Thoracic aorta (tissue), 2 donors: ENCODE data around the gene EEFSEC. TPM values are rescaled to one million over a fixed set of nuclear protein-coding genes. Genes with fewer than 3 reads are reported as not detected.

Experiments
- ATAC-seq: fragments of 150-250 bp; one replicate; pipeline ENCODE4 v1.8.0; 2017; ENCODE audit warnings: low read depth; ENCODE audit not compliant: insufficient number of reproducible peaks, low FRiP score
- DNase-seq: peaks from one replicate; pipeline ENCODE4 v3.0.0-alpha.2; 2020; ENCODE audit warnings: low spot score
- H3K27ac ChIP-seq, 2 donors: fragments of 200-600 bp; sonication (generic); 1 replicate in 1 of 2; 2 replicates in 1 of 2; pipeline ENCODE4 v1.5.1; 2016; ENCODE audit warnings: mild to moderate bottlenecking in 2 of 2, moderate library complexity in 2 of 2
- H3K27me3 ChIP-seq: fragments of 200-600 bp; sonication (generic); replicated peaks from 2 replicates; pipeline ENCODE4 v1.6.0; 2016; ENCODE audit warnings: mild to moderate bottlenecking; ENCODE audit not compliant: insufficient read depth
- H3K36me3 ChIP-seq: fragments of 200-600 bp; sonication (generic); one replicate; pipeline ENCODE4 v1.5.1; 2016
- H3K4me1 ChIP-seq, 2 donors: fragments of 200-600 bp; sonication (generic); 1 replicate in 1 of 2; 2 replicates in 1 of 2; pipeline versions ENCODE4 v1.5.1 to v1.6.0; 2016; ENCODE audit warnings: low read depth in 2 of 2, mild to moderate bottlenecking in 1 of 2; ENCODE audit not compliant: control insufficient read depth in 1 of 2
- H3K4me3 ChIP-seq: fragments of 200-600 bp; sonication (generic); 2 replicates; pipeline ENCODE4 v1.5.1; 2016; ENCODE audit warnings: mild to moderate bottlenecking
- H3K9me3 ChIP-seq: fragments of 200-600 bp; sonication (generic); 2 replicates; pipeline ENCODE4 v1.5.1; 2016
- total RNA-seq, 2 donors: library from RNA; depleted of rRNA; stranded (reverse); fragments of >200 nt; gene quantifications; one replicate each; pipeline versions ENCODE4 v1.1.0 to v1.2.3, GENCODE V29; 2016
- TF ChIP-seq, protein P1 (sequence below): fragments of 200-600 bp; sonication (generic); IDR thresholded peaks from one replicate; pipeline ENCODE4 v1.5.1; 2019; ENCODE audit warnings: antibody characterized with exemption

EEFSEC gene
- total RNA-seq, 2 donors from 2014 or later = 16.1 to 17.5 TPM

- Histone ChIP-seq H3K36me3 (no peaks in the 10 kb centered on the region), H3K27ac (no peak overlapping the region), H3K4me1 (peaks cover 0 to 3% of the 10 kb centered on the region in 2 donors), H3K4me3 (no peak overlapping the region), H3K9me3 (no peaks in the 10 kb centered on the region), H3K27me3 (no peaks in the 10 kb centered on the region)
- DNase-seq = no peak
- ATAC-seq = no peak
- TF ChIP-seq, protein P1, sequence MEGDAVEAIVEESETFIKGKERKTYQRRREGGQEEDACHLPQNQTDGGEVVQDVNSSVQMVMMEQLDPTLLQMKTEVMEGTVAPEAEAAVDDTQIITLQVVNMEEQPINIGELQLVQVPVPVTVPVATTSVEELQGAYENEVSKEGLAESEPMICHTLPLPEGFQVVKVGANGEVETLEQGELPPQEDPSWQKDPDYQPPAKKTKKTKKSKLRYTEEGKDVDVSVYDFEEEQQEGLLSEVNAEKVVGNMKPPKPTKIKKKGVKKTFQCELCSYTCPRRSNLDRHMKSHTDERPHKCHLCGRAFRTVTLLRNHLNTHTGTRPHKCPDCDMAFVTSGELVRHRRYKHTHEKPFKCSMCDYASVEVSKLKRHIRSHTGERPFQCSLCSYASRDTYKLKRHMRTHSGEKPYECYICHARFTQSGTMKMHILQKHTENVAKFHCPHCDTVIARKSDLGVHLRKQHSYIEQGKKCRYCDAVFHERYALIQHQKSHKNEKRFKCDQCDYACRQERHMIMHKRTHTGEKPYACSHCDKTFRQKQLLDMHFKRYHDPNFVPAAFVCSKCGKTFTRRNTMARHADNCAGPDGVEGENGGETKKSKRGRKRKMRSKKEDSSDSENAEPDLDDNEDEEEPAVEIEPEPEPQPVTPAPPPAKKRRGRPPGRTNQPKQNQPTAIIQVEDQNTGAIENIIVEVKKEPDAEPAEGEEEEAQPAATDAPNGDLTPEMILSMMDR = no peak
Measured at GRCh38 chr3:128427175-128427857, 274.0 kb downstream of the EEFSEC start.

DNA sequence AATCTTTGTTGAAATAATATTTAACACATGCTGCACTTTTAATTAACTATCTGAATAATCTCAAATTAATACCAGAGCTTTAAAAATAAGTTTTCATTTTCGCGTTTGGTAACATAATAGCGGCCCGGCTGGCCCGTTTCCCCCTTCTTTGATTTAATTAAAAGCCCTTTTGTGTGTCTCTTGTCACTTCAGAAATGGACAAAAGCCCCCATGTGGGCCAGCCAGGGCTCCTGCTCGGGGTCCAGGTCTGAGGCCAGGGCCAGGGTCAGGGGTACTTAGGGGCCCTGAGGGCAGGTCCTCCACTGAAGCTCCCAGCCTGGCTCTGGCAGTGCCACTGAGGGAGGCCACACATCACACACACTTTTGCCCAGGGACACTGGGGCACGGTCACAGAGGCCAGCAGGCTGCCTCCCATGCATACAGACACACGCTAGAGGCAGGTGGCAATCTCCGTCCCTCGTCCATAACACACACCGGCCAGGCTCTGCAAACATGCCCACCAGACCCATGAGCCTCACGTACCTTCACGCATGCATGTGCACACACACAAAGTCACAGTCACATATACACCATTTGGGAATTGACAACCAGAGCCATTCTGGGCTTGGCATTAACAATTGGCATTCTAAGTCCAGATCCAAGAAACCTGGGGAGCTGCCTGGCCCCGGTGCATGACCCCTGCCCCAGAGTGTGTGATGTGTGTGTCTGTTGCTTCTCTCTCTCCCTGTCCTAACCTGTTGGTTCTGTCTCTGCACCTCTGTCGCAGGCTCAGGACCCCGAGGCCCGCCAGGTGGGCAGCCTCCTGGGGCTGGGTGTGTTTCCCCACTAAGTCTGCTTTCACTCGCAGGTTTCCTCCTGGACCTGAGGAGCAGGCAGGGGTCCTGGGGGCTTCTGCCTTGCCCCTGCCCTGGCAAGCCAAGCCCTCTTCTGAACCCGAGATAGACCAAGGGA, 274.9 kb downstream of the EEFSEC start:
- H3K4me1 ChIP-seq = peaks cover 6 to 11% of the 10 kb centered on the region in 2 donors
- H3K27me3 ChIP-seq = no peaks in the 10 kb centered on the region
- no peaks in the 10 kb centered on the region for H3K36me3 ChIP-seq
- no peak overlapping the region for H3K4me3 ChIP-seq
- no peak overlapping the region for H3K27ac ChIP-seq
- no peak for DNase-seq
- TF ChIP-seq, protein P1 = no peak
- H3K9me3 ChIP-seq = no peaks in the 10 kb centered on the region
- no peak for ATAC-seq

DNA sequence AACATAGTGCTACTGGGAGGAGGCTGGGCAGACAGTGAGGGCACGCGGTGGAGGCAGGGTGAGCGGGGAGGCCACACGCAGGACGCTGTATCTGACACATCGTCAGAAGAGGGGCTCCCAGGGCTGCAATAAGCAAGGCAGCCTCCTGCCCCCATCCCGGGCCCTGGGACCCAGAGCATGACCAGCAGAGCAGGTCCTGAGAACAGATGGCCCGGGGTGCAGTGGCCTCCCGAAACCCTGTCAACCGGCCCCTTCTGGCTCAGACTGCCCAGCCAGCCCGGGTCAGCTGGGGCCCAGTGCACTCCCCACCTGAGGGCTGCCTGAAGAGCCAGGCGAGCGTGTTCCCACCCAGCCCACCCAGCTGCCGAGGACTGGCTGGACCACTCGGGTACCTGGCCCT, 276.0 kb downstream of the EEFSEC start:
- no peak for DNase-seq
- H3K4me3 ChIP-seq = no peak overlapping the region
- H3K27me3 ChIP-seq = no peaks in the 10 kb centered on the region
- H3K4me1 ChIP-seq = peaks cover 6 to 12% of the 10 kb centered on the region in 2 donors
- TF ChIP-seq, protein P1 = no peak
- no peak for ATAC-seq
- H3K27ac ChIP-seq = no peak overlapping the region
- H3K9me3 ChIP-seq = no peaks in the 10 kb centered on the region
- no peaks in the 10 kb centered on the region for H3K36me3 ChIP-seq

DNA sequence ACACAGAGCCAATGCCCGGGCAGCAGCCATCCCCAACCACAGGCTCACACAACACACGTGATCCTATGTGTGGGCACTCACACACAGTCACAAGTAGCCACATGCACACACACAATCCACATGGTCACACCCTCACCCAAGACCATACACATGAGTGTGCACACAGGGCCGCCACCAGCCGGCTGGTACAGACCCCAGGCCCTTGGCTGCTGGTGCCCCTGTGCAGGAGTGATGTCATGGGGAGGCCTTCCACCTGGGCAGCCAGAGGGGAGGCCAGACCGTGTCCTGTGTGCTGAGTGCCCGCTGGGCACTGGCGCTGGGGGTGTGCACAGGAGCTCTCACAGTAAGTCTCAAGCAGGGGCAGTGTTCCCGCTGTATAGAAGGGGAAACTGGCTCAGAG, 276.5 kb downstream of the EEFSEC start:
- H3K36me3 ChIP-seq = no peaks in the 10 kb centered on the region
- H3K4me3 ChIP-seq = no peak overlapping the region
- no peak overlapping the region for H3K27ac ChIP-seq
- H3K27me3 ChIP-seq = no peaks in the 10 kb centered on the region
- TF ChIP-seq, protein P1 = no peak
- H3K9me3 ChIP-seq = no peaks in the 10 kb centered on the region
- ATAC-seq (no peak), DNase-seq (no peak)
- H3K4me1 ChIP-seq = peaks cover 6 to 12% of the 10 kb centered on the region in 2 donors

DNA sequence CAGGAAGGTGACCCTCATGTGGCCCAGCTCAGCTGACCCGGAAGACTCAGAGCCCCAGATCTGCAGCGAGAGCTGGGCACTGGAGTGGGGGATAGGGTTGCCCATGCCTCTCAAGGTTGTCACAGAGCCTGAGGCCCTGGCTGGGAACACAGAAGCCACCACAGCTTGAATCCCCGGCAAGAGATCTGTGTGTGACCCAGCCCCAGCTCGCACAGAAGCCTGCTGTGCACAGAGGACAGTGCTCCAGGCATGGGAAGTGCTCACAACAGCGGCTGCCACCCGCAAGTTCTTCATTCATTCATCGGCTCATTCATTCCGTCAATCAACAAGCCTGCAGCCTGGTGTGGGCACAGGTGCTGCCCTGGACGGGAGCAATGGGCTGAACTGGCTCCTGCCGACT, 277.0 kb downstream of the EEFSEC start:
- ATAC-seq = no peak
- H3K27me3 ChIP-seq = no peaks in the 10 kb centered on the region

More for the DNA sequence above, 277.0 kb downstream of the EEFSEC start:
- no peak overlapping the region for H3K4me3 ChIP-seq
- peaks cover 6 to 12% of the 10 kb centered on the region in 2 donors for H3K4me1 ChIP-seq
- DNase-seq = no peak
- H3K27ac ChIP-seq = no peak overlapping the region
- no peaks in the 10 kb centered on the region for H3K9me3 ChIP-seq
- no peaks in the 10 kb centered on the region for H3K36me3 ChIP-seq
- TF ChIP-seq, protein P1 = no peak
